ENCODE measurements around the gene NRG4. TPM values are rescaled to one million over a fixed set of nuclear protein-coding genes. Genes with fewer than 3 reads are reported as not detected.

NRG4 gene
- not detected in 2 replicates for total RNA-seq

GRCh38 chr15:76011627-76012551, at the start of gene NRG4:
NRG4 (minus strand) TSS chr15:76012424; CDS start chr15:76011230, 1,194 bp downstream.

GRCh38 chr15:76059320-76060117, 47.3 kb upstream of the NRG4 start, which contains the start of gene TMEM266:
TMEM266 (plus strand) TSS chr15:76059985; CDS start chr15:76134264, 74,279 bp downstream.

GRCh38 chr15:75903331-75904239, 108.6 kb downstream of the NRG4 start, which contains the start of gene FBXO22:
FBXO22 (plus strand) TSS chr15:75903878; CDS start chr15:75903964, 86 bp downstream.

Other genes starting within 250 kb of the NRG4 start
- 34.4 and 46.6 TPM in 2 replicates for gene UBE2Q2, start 169.0 kb downstream of the NRG4 start, total RNA-seq
- 70.5 and 77.2 TPM in 2 replicates for gene FBXO22, start 108.5 kb downstream of the NRG4 start, total RNA-seq
- under 0.01 and 0.09 TPM in 2 replicates for gene TMEM266, start 47.6 kb upstream of the NRG4 start, total RNA-seq

Measured in smooth muscle cell of bladder (primary cell).